ENCODE measurements around the gene LRRC32. TPM values are rescaled to one million over a fixed set of nuclear protein-coding genes. Genes with fewer than 3 reads are reported as not detected.

Gene LRRC32
- total RNA-seq, 1 donor from 2014 or later, result 0.77 TPM

- no peak for TF ChIP-seq CTCF (conservative IDR thresholded peaks at IDR 0.05)
- DNase-seq (ENCODE audit: low read depth, low spot score), result no peak
- no peak overlapping the region for H3K27ac Mint-ChIP-seq (ENCODE audit: unreplicated experiment)
- no peak overlapping the region for H3K4me3 Mint-ChIP-seq
- H3K27me3 Mint-ChIP-seq (ENCODE audit: low read depth), result no peaks in the 10 kb centered on the region
- H3K9me3 Mint-ChIP-seq, result peaks cover 6% of the 10 kb centered on the region
- H3K36me3 Mint-ChIP-seq (ENCODE audit: low read depth), result no peaks in the 10 kb centered on the region
- peaks cover 6% of the 10 kb centered on the region for H3K4me1 Mint-ChIP-seq
Observed at GRCh38 chr11:76642341-76642740, 28.2 kb downstream of the LRRC32 start.

- no peak for DNase-seq (ENCODE audit: low read depth, low spot score)
- Mint-ChIP-seq H3K9me3 (peaks cover 6% of the 10 kb centered on the region), H3K36me3 (ENCODE audit: low read depth) (no peaks in the 10 kb centered on the region), H3K4me3 (no peak overlapping the region), H3K27me3 (ENCODE audit: low read depth) (no peaks in the 10 kb centered on the region), H3K4me1 (peaks cover 6% of the 10 kb centered on the region), H3K27ac (ENCODE audit: unreplicated experiment) (no peak overlapping the region)
- TF ChIP-seq CTCF (conservative IDR thresholded peaks at IDR 0.05), result no peak
Observed at GRCh38 chr11:76641905-76642304, 28.6 kb downstream of the LRRC32 start.

GRCh38 chr11:76640501-76640900, 30.0 kb downstream of the LRRC32 start:
- H3K9me3 Mint-ChIP-seq, result no peaks in the 10 kb centered on the region
- no peak for TF ChIP-seq CTCF (conservative IDR thresholded peaks at IDR 0.05)
- H3K27ac Mint-ChIP-seq (ENCODE audit: unreplicated experiment), result no peak overlapping the region
- no peaks in the 10 kb centered on the region for H3K27me3 Mint-ChIP-seq (ENCODE audit: low read depth)
- H3K36me3 Mint-ChIP-seq (ENCODE audit: low read depth), result no peaks in the 10 kb centered on the region
- no peak overlapping the region for H3K4me3 Mint-ChIP-seq
- peaks cover 6% of the 10 kb centered on the region for H3K4me1 Mint-ChIP-seq
- no peak for DNase-seq (ENCODE audit: low read depth, low spot score)

GRCh38 chr11:76639621-76640020, 30.9 kb downstream of the LRRC32 start:
- no peak for DNase-seq (ENCODE audit: low read depth, low spot score)
- Mint-ChIP-seq H3K27ac (ENCODE audit: unreplicated experiment) (no peak overlapping the region), H3K9me3 (no peaks in the 10 kb centered on the region), H3K4me1 (peaks cover 6% of the 10 kb centered on the region), H3K36me3 (ENCODE audit: low read depth) (no peaks in the 10 kb centered on the region), H3K4me3 (no peak overlapping the region), H3K27me3 (ENCODE audit: low read depth) (no peaks in the 10 kb centered on the region)
- TF ChIP-seq CTCF (conservative IDR thresholded peaks at IDR 0.05), result no peak

- no peaks in the 10 kb centered on the region for H3K36me3 Mint-ChIP-seq (ENCODE audit: low read depth)
- no peak for TF ChIP-seq CTCF (conservative IDR thresholded peaks at IDR 0.05)
- no peaks in the 10 kb centered on the region for H3K27me3 Mint-ChIP-seq (ENCODE audit: low read depth)
- no peak overlapping the region for H3K27ac Mint-ChIP-seq (ENCODE audit: unreplicated experiment)
- H3K9me3 Mint-ChIP-seq, result no peaks in the 10 kb centered on the region
- peaks cover 6% of the 10 kb centered on the region for H3K4me1 Mint-ChIP-seq
- no peak for DNase-seq (ENCODE audit: low read depth, low spot score)
- no peak overlapping the region for H3K4me3 Mint-ChIP-seq
Observed at GRCh38 chr11:76638270-76639197, 32.0 kb downstream of the LRRC32 start.
